IPS DF 6.9 (cell line): Measurements from ENCODE around the gene SGCA.

Experiments
- DNase-seq: peaks from one replicate; pipeline ENCODE4 v3.0.0-alpha.2; 2013; ENCODE audit warnings: low read depth, low spot score
- H3K27ac ChIP-seq: one replicate; pipeline ENCODE4 v1.5.1; 2013; ENCODE audit warnings: low read length, control low read depth
- H3K27me3 ChIP-seq: 2 replicates; pipeline ENCODE4 v1.6.1; 2013; ENCODE audit warnings: mild to moderate bottlenecking, low read length; ENCODE audit not compliant: control insufficient read depth, insufficient read depth
- H3K36me3 ChIP-seq: 2 replicates; pipeline ENCODE4 v1.6.1; 2013; ENCODE audit warnings: low read length; ENCODE audit not compliant: control insufficient read depth, insufficient read depth
- H3K4me1 ChIP-seq: 2 replicates; pipeline ENCODE4 v1.6.1; 2013; ENCODE audit warnings: low read length; ENCODE audit not compliant: control insufficient read depth, insufficient read depth
- H3K4me3 ChIP-seq: 2 replicates; pipeline ENCODE4 v1.5.1; 2013; ENCODE audit warnings: mild to moderate bottlenecking, low read length
- H3K9me3 ChIP-seq: 2 replicates; pipeline ENCODE4 v1.6.1; 2013; ENCODE audit warnings: low read length, inconsistent platforms; ENCODE audit not compliant: control insufficient read depth, insufficient read depth
- WGBS: extraction: QIAGEN DNeasy Blood & Tissue Kit; methylation state at CpG from one replicate; pipeline ENCODE4 v1.1.7; 2013; ENCODE audit warnings: mixed read lengths, missing lambda C conversion rate; ENCODE audit not compliant: insufficient read length, insufficient coverage; 5-methylcytosine and 5-hydroxymethylcytosine counted together

The SGCA gene

GRCh38 chr17:50205111-50205962 lies 39.5 kb downstream of the SGCA start:
- WGBS, result no CpG with 5 or more reads among the region's 10 CpGs
- DNase-seq, result no peak
- H3K4me3 ChIP-seq, result no peak overlapping the region
- H3K36me3 ChIP-seq, result no peaks in the 10 kb centered on the region
- H3K27me3 ChIP-seq, result no peaks in the 10 kb centered on the region; the same call in 1 of the 2 replicates
- no peaks in the 10 kb centered on the region for H3K9me3 ChIP-seq
- H3K27ac ChIP-seq, result no peak overlapping the region
- peaks cover 24% of the 10 kb centered on the region for H3K4me1 ChIP-seq

GRCh38 chr17:50205963-50206505 lies 40.2 kb downstream of the SGCA start:
- DNase-seq, result no peak
- H3K27ac ChIP-seq, result no peak overlapping the region
- H3K9me3 ChIP-seq, result no peaks in the 10 kb centered on the region
- H3K36me3 ChIP-seq, result no peaks in the 10 kb centered on the region
- no peaks in the 10 kb centered on the region; the same call in 1 of the 2 replicates for H3K27me3 ChIP-seq
- H3K4me3 ChIP-seq, result no peak overlapping the region
- no CpG with 5 or more reads among the region's 7 CpGs for WGBS
- peaks cover 29% of the 10 kb centered on the region for H3K4me1 ChIP-seq

- Histone ChIP-seq H3K4me3 (no peak overlapping the region), H3K36me3 (no peaks in the 10 kb centered on the region), H3K4me1 (peaks cover 33% of the 10 kb centered on the region), H3K27ac (no peak overlapping the region), H3K27me3 (no peaks in the 10 kb centered on the region; the same call in 1 of the 2 replicates), H3K9me3 (no peaks in the 10 kb centered on the region)
- no peak for DNase-seq
- 100% methylated on average over 2 of the region's 18 CpGs for WGBS
Observed at GRCh38 chr17:50206604-50207293, 40.9 kb downstream of the SGCA start.

- no CpG with 5 or more reads among the region's 5 CpGs for WGBS
- DNase-seq, result no peak
- H3K27ac ChIP-seq, result no peak overlapping the region
- H3K4me1 ChIP-seq, result peaks cover 35% of the 10 kb centered on the region
- H3K9me3 ChIP-seq, result no peaks in the 10 kb centered on the region
- no peaks in the 10 kb centered on the region for H3K36me3 ChIP-seq
- H3K27me3 ChIP-seq, result no peaks in the 10 kb centered on the region; the same call in 1 of the 2 replicates
- no peak overlapping the region for H3K4me3 ChIP-seq
Observed at GRCh38 chr17:50207315-50207714, 41.5 kb downstream of the SGCA start.

GRCh38 chr17:50207792-50208567 lies 42.2 kb downstream of the SGCA start:
- no peaks in the 10 kb centered on the region for H3K27me3 ChIP-seq
- DNase-seq, result no peak
- no peak overlapping the region for H3K4me3 ChIP-seq
- WGBS, result no CpG with 5 or more reads among the region's 8 CpGs
- no peak overlapping the region for H3K27ac ChIP-seq
- no peaks in the 10 kb centered on the region for H3K36me3 ChIP-seq
- H3K9me3 ChIP-seq, result no peaks in the 10 kb centered on the region
- H3K4me1 ChIP-seq, result peaks cover 35% of the 10 kb centered on the region

- no peak for DNase-seq
- no peaks in the 10 kb centered on the region for H3K9me3 ChIP-seq
- WGBS, result no CpG with 5 or more reads among the region's 3 CpGs
- H3K4me1 ChIP-seq, result peaks cover 38% of the 10 kb centered on the region
- H3K4me3 ChIP-seq, result no peak overlapping the region
- H3K27ac ChIP-seq, result no peak overlapping the region
- no peaks in the 10 kb centered on the region for H3K27me3 ChIP-seq
- H3K36me3 ChIP-seq, result no peaks in the 10 kb centered on the region
Observed at GRCh38 chr17:50208611-50209061, 42.8 kb downstream of the SGCA start.

GRCh38 chr17:50209133-50209471 lies 43.3 kb downstream of the SGCA start:
- H3K27me3 ChIP-seq, result no peaks in the 10 kb centered on the region
- H3K27ac ChIP-seq, result no peak overlapping the region
- no peaks in the 10 kb centered on the region for H3K36me3 ChIP-seq
- H3K4me1 ChIP-seq, result peaks cover 38% of the 10 kb centered on the region
- no peak for DNase-seq
- WGBS, result 100% methylated on average over 1 of the region's 6 CpGs
- H3K4me3 ChIP-seq, result no peak overlapping the region
- no peaks in the 10 kb centered on the region for H3K9me3 ChIP-seq

- Histone ChIP-seq H3K4me3 (no peak overlapping the region), H3K27ac (no peak overlapping the region), H3K4me1 (peaks cover 38% of the 10 kb centered on the region), H3K27me3 (no peaks in the 10 kb centered on the region), H3K36me3 (no peaks in the 10 kb centered on the region), H3K9me3 (no peaks in the 10 kb centered on the region)
- WGBS, result no CpG with 5 or more reads among the region's 16 CpGs
- no peak for DNase-seq
Observed at GRCh38 chr17:50209472-50210239, 43.9 kb downstream of the SGCA start.

DNA sequence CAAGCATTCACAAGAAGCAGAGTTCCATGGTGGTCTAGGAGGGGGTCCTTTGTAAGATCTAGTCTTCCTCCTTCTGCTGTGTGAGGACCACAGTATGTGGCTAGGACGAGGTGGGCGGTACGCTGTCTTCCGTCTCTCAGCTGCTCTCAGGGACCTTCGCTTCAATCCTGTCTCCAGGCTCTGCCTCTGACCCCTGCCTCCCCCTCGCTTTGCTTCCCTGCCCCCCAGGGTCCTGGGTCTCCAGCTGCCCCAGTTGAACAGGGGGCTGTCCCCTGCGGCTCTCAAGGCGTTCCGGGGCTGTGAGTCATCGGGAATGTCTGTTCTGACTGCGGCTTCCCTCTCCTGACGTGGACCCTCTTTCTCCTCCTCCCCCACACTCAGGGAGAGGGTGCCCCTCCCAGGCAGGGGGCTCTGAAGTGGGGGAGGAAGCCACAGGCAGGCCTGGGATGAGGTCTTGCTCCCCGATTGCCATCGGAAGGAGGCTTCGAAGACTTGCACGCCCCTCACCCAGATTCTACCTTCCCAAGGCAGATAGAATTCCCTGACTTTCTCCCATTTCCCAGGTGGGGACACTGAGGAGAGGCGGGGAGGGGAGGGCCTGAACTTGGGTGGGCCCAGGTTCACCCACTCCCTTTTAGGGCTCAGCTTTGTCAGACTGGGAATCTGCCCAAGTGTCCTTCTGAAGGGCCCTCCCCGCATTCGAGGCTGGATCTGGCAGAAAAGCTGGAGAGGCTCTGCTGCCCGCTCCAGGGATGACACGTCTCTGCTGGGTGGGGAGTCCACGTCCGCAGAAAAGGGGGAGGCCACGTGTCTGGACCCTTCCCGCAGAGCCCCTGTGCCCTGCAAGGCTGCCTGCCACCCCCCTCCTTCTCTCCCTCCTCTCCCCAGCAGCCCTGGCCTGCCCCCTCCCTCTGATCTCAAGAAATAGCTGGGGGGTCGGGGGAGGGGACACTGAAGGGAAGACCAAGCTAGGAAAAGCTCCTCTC lies 44.7 kb downstream of the SGCA start:
- no CpG with 5 or more reads among the region's 26 CpGs for WGBS
- Histone ChIP-seq H3K9me3 (no peaks in the 10 kb centered on the region), H3K4me3 (no peak overlapping the region), H3K36me3 (no peaks in the 10 kb centered on the region), H3K27ac (no peak overlapping the region), H3K4me1 (peaks cover 37% of the 10 kb centered on the region), H3K27me3 (no peaks in the 10 kb centered on the region)
- DNase-seq, result no peak
